IMR-90 (cell line): ENCODE measurements around the gene KRT76. TPM values are rescaled to one million over a fixed set of nuclear protein-coding genes. Genes with fewer than 3 reads are reported as not detected.

Experiments
- ATAC-seq: fragments of 200-7000 bp; cut with Tn5 transposase; 2 replicates; pipeline ENCODE4 v1.9.1; 2020; ENCODE audit warnings: low read depth, mild to moderate bottlenecking, moderate library complexity
- BruUV-seq: library from RNA; stranded (reverse); fragments of 400-500 nt; replicated peaks from 2 replicates; lab custom pipeline; 2021; lab: Mats Ljungman, UMichigan
- CTCF ChIA-PET: fragments of 300-600 bp; formaldehyde crosslinking; extraction: SDS; loops from one replicate; lab custom pipeline; 2021; ENCODE audit warnings: antibody characterized with exemption; lab: Yijun Ruan, JAX
- POLR2A ChIA-PET: fragments of 300-600 bp; sonication (Branson Sonifier 250); formaldehyde crosslinking; loops from one replicate; lab custom pipeline; 2022; ENCODE audit warnings: antibody characterized with exemption; ENCODE audit not compliant: unreplicated experiment; lab: Charles Lee
- DNase-seq: peaks from one replicate; pipeline ENCODE4 v3.0.0; 2013
- H2AFZ ChIP-seq: replicated peaks from 2 replicates; pipeline ENCODE3; 2013; ENCODE audit warnings: low read length, mild to moderate bottlenecking; ENCODE audit not compliant: poor library complexity
- H2AK5ac ChIP-seq: 2 replicates; pipeline ENCODE4 v1.6.1; 2013; ENCODE audit warnings: low read depth, low read length, inconsistent platforms
- H2AK9ac ChIP-seq: replicated peaks from 2 replicates; pipeline ENCODE3; 2013; ENCODE audit warnings: mild to moderate bottlenecking, low read depth, low read length, moderate library complexity; ENCODE audit not compliant: poor library complexity
- H2BK120ac ChIP-seq: 2 replicates; pipeline ENCODE4 v1.6.1; 2013; ENCODE audit warnings: low read depth, low read length, inconsistent platforms
- H2BK15ac ChIP-seq: 3 replicates; pipeline ENCODE4 v1.6.1; 2013; ENCODE audit warnings: low read depth, low read length, inconsistent platforms
- H2BK20ac ChIP-seq: 2 replicates; pipeline ENCODE4 v1.6.1; 2013; ENCODE audit warnings: low read depth, mild to moderate bottlenecking, inconsistent platforms, low read length, moderate library complexity
- H2BK5ac ChIP-seq: 2 replicates; pipeline ENCODE4 v1.6.1; 2013; ENCODE audit warnings: mild to moderate bottlenecking, low read depth, low read length, inconsistent platforms; ENCODE audit not compliant: poor library complexity, severe bottlenecking
- H3K14ac ChIP-seq: replicated peaks from 2 replicates; pipeline ENCODE4 v1.6.1; 2013; ENCODE audit warnings: low read depth, low read length, inconsistent platforms
- H3K18ac ChIP-seq: 2 replicates; pipeline ENCODE4 v1.6.1; 2013; ENCODE audit warnings: low read depth, low read length, control low read depth
- H3K23ac ChIP-seq: 2 replicates; pipeline ENCODE4 v1.6.1; 2013; ENCODE audit warnings: low read depth, low read length, inconsistent platforms
- H3K27ac ChIP-seq: 2 replicates; pipeline ENCODE4 v1.5.1; 2013; ENCODE audit warnings: mild to moderate bottlenecking, control low read depth, low read length; ENCODE audit not compliant: insufficient read depth
- H3K27me3 ChIP-seq: 2 replicates; pipeline ENCODE4 v1.6.1; 2013; ENCODE audit warnings: low read length; ENCODE audit not compliant: control insufficient read depth, insufficient read depth
- H3K36me3 ChIP-seq: 2 replicates; pipeline ENCODE4 v1.6.1; 2013; ENCODE audit warnings: low read length, mixed read lengths; ENCODE audit not compliant: control insufficient read depth, insufficient read depth
- H3K4ac ChIP-seq: 2 replicates; pipeline ENCODE4 v1.6.1; 2013; ENCODE audit warnings: low read depth, low read length, inconsistent platforms
- H3K4me1 ChIP-seq: 2 replicates; pipeline ENCODE4 v1.6.1; 2013; ENCODE audit warnings: low read length, mixed read lengths; ENCODE audit not compliant: control insufficient read depth, insufficient read depth
- H3K4me2 ChIP-seq: 2 replicates; pipeline ENCODE4 v1.6.1; 2013; ENCODE audit warnings: low read depth, mild to moderate bottlenecking, control low read depth, low read length, moderate library complexity
- H3K4me3 ChIP-seq: 2 replicates; pipeline ENCODE4 v1.5.1; 2013; ENCODE audit warnings: low read depth, mild to moderate bottlenecking, control low read depth, low read length, moderate library complexity; ENCODE audit not compliant: insufficient read depth
- H3K56ac ChIP-seq: 2 replicates; pipeline ENCODE4 v1.6.1; 2013; ENCODE audit warnings: low read length, inconsistent platforms; ENCODE audit not compliant: insufficient read depth; ENCODE audit errors: extremely low read depth
- H3K79me1 ChIP-seq, 2 experiments: 2 replicates each; pipeline ENCODE4 v1.6.1; 2013; ENCODE audit warnings: low read length in 2 of 2, inconsistent platforms in 1 of 2, low read depth in 1 of 2
- H3K9ac ChIP-seq: 2 replicates; pipeline ENCODE4 v1.6.1; 2013; ENCODE audit warnings: low read depth, low read length, control low read depth
- H3K9me1 ChIP-seq: 2 replicates; pipeline ENCODE4 v1.6.1; 2013; ENCODE audit warnings: low read length, inconsistent platforms; ENCODE audit not compliant: insufficient read depth
- H3K9me3 ChIP-seq: 2 replicates; pipeline ENCODE4 v1.6.1; 2013; ENCODE audit warnings: low read length; ENCODE audit not compliant: control insufficient read depth, insufficient read depth
- H4K20me1 ChIP-seq: 2 replicates; pipeline ENCODE4 v1.6.1; 2013; ENCODE audit warnings: low read length, inconsistent platforms; ENCODE audit not compliant: insufficient read depth
- H4K5ac ChIP-seq: 2 replicates; pipeline ENCODE4 v1.6.1; 2013; ENCODE audit warnings: mild to moderate bottlenecking, low read depth, low read length, control low read depth
- H4K8ac ChIP-seq, 2 experiments: 2 replicates each; pipeline ENCODE4 v1.6.1; 2013; ENCODE audit warnings: low read depth in 2 of 2, low read length in 2 of 2, control low read depth in 1 of 2, inconsistent platforms in 1 of 2
- H4K91ac ChIP-seq: 2 replicates; pipeline ENCODE4 v1.6.1; 2013; ENCODE audit warnings: low read depth, low read length, inconsistent platforms; ENCODE audit not compliant: insufficient read depth
- BHLHE40 ChIP-seq: fragments of 150-350 bp; IDR thresholded peaks from 2 replicates; pipeline ENCODE4 v1.6.1; 2016; ENCODE audit warnings: mild to moderate bottlenecking, low read depth, low read length
- CEBPB ChIP-seq: IDR thresholded peaks from 2 replicates; pipeline ENCODE4 v1.6.1; 2012; ENCODE audit warnings: low read depth, low read length, improper control_type of control experiment
- FOS ChIP-seq: fragments of 150-350 bp; IDR thresholded peaks from 2 replicates; pipeline ENCODE4 v1.6.1; 2016; ENCODE audit warnings: low read depth, low read length
- MAFK ChIP-seq: IDR thresholded peaks from 2 replicates; pipeline ENCODE4 v1.6.1; 2012; ENCODE audit warnings: low read depth, low read length, improper control_type of control experiment
- MXI1 ChIP-seq: IDR thresholded peaks from 2 replicates; pipeline ENCODE4 v1.6.1; 2012; ENCODE audit warnings: low read depth, mild to moderate bottlenecking, low read length, moderate library complexity, borderline replicate concordance
- RFX5 ChIP-seq: IDR thresholded peaks from 2 replicates; pipeline ENCODE4 v1.8.0; 2012; ENCODE audit warnings: low read depth, mild to moderate bottlenecking, low read length, moderate library complexity
- WGBS, 2 experiments: methylation state at CpG; one replicate each; pipeline versions ENCODE4 v1.1.5 to v1.1.7; 2013; ENCODE audit warnings: missing lambda C conversion rate in 2 of 2; ENCODE audit not compliant: insufficient read length in 1 of 2; ENCODE audit errors: extremely low coverage in 2 of 2; 5-methylcytosine and 5-hydroxymethylcytosine counted together
- dilution Hi-C: fragments of 300-500 bp; cut with HindIII; formaldehyde crosslinking; loops from one replicate; pipeline ENCODE4 v1.14.3; 2018; ENCODE audit warnings: low sequenced_read_pairs; ENCODE audit not compliant: unreplicated experiment
- in situ Hi-C: fragments of 300-500 bp; cut with MboI; formaldehyde crosslinking; loops from 3 replicates; pipeline ENCODE4 v1.14.3; 2019; ENCODE audit warnings: low sequenced_read_pairs, inconsistent platforms, mixed read lengths
- intact Hi-C: fragments of 100-400 bp; cut with micrococcal nuclease; formaldehyde crosslinking; loops from 2 replicates; pipeline ENCODE4 v1.10.0; 2022
- polyA plus RNA-seq, 3 experiments: library from polyadenylated mRNA; depleted of rRNA; stranded (reverse); fragments of >200 nt; gene quantifications; 2 replicates each; pipeline ENCODE4 v1.2.3, GENCODE V29; 2012; ENCODE audit warnings: low replicate concordance in 1 of 3
- total RNA-seq: library from RNA; depleted of rRNA; stranded (reverse); fragments of >200 nt; gene quantifications from 2 replicates; pipeline ENCODE4 v1.2.3, GENCODE V29; 2012

KRT76 gene
- total and polyA plus RNA-seq, 2 of the 4 experiments (the other 2 are of a cell fraction), result not detected

- CTCF ChIA-PET, result no interaction called here
- dilution Hi-C loops, result no loop called here
These were observed 38.0 kb upstream of the KRT76 start for GRCh38 chr12:52815161-52815560.

More at GRCh38 chr12:52815161-52815560, 38.0 kb upstream of the KRT76 start:
- no peak overlapping the region for H3K4ac ChIP-seq
- H2BK15ac ChIP-seq, result no peak overlapping the region
- H3K56ac ChIP-seq, result no peak overlapping the region
- no peak overlapping the region; the same call in 1 of the 2 replicates for H2BK20ac ChIP-seq
- no peaks in the 10 kb centered on the region for H3K9me1 ChIP-seq
- H2AFZ ChIP-seq, result no peak overlapping the region
- H3K9me3 ChIP-seq, result no peaks in the 10 kb centered on the region
- H2BK5ac ChIP-seq, result no peak overlapping the region
- H3K4me3 ChIP-seq, result no peak overlapping the region
- WGBS, 2 experiments, result 83% methylated on average over 1 of the region's 4 CpGs; no CpG with 5 or more reads in 1 of the 2 experiments
- POLR2A ChIA-PET, result no interaction called here
- no peak overlapping the region for H3K27ac ChIP-seq
- no peaks in the 10 kb centered on the region; the same call in 1 of the 2 replicates for H4K20me1 ChIP-seq
- no peak overlapping the region for H3K4me2 ChIP-seq
- no peak overlapping the region for H3K23ac ChIP-seq
- no peak overlapping the region; the same call in 1 of the 2 replicates for H2BK120ac ChIP-seq
- TF ChIP-seq MXI1 (no peak), CEBPB (no peak), MAFK (no peak), FOS (no peak), BHLHE40 (no peak), RFX5 (no peak)
- H4K91ac ChIP-seq, result no peak overlapping the region
- no peak for ATAC-seq
- intact Hi-C loops, result no loop called here
- H3K9ac ChIP-seq, result no peak overlapping the region
- H3K4me1 ChIP-seq, result peaks cover 6% of the 10 kb centered on the region
- H3K79me1 ChIP-seq, result no peaks in the 10 kb centered on the region
- no peaks in the 10 kb centered on the region for H3K36me3 ChIP-seq
- no peak overlapping the region for H3K18ac ChIP-seq
- no TSS peak for BruUV-seq
- no peak overlapping the region for H4K5ac ChIP-seq
- H3K14ac ChIP-seq, result no peak overlapping the region
- in situ Hi-C loops, result no loop called here
- DNase-seq, result no peak
- peaks cover 43% of the 10 kb centered on the region for H3K27me3 ChIP-seq
- no peak overlapping the region for H4K8ac ChIP-seq
- no peak overlapping the region for H2AK9ac ChIP-seq
- H2AK5ac ChIP-seq, result no peak overlapping the region
